SW 1271 (cell line): ENCODE measurements around the gene RBM28.

Source experiments
- DNase-seq, 2 experiments: peaks; one replicate each; lab custom pipeline; 2025; lab: John Stamatoyannopoulos, UW

Gene RBM28

GRCh38 chr7:128260069-128260795 is 83.5 kb downstream of the RBM28 start:
- no peak for DNase-seq

GRCh38 chr7:128259131-128260061 is 84.3 kb downstream of the RBM28 start:
- no peak for DNase-seq

DNA sequence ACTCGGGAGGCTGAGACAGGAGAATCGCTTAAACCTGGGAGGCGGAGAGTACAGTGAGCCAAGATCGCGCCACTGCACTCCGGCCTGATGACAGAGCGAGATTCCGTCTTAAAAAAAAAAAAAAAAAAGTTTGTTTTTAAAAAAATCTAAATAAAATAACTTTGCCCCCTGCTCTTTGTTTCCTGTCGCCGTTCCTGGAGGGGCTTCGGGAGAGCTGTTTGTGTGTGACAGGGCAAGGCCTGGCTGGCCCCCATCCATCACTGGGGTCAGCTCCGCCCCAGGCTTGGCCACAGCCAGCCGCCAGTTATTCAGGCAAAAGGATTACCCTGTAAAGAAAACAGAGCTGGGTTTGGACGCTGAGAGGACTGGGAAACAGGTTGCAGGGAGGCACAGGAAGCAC is 86.2 kb downstream of the RBM28 start:
- no peak for DNase-seq

GRCh38 chr7:128255271-128255670 is 88.4 kb downstream of the RBM28 start:
- no peak for DNase-seq

- DNase-seq: no peak
Measured at GRCh38 chr7:128254470-128254869, 89.2 kb downstream of the RBM28 start.

- DNase-seq: no peak
Measured at GRCh38 chr7:128253701-128254100, 90.0 kb downstream of the RBM28 start.

DNA sequence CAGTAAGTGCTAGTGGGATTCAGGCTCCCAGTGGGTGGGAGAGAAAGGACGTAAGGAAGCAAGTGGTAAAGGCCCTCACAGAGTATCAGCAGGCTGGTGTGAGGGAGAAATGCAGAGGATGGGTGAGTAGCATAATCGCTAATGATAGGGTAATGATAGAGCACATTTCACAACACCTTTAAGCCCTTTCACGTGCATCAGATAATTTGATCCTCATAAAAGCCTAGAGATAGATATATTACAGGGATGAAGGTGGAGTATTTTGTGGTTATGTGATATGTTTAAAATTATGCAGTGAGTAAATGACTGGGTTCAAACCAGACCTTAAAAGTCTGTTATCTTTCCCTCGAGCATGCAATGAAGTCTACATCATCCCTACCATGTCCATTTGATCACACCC is 92.4 kb downstream of the RBM28 start:
- DNase-seq: no peak
